DND-41 (cell line): ENCODE data around the gene SIPA1.

ENCODE experiments used
- CTCF ChIP-seq: IDR thresholded peaks from 2 replicates; pipeline ENCODE4 v1.5.1; 2012; ENCODE audit warnings: borderline replicate concordance, low read length, moderate library complexity, mild to moderate bottlenecking; ENCODE audit not compliant: poor library complexity, severe bottlenecking; ENCODE audit errors: extremely low read depth
- EZH2 ChIP-seq: IDR thresholded peaks from 3 replicates; pipeline ENCODE4 v1.6.1; 2012; ENCODE audit warnings: borderline replicate concordance, low read depth, mild to moderate bottlenecking, moderate library complexity, low read length, inconsistent platforms; ENCODE audit not compliant: severe bottlenecking

- TF ChIP-seq CTCF (no peak), EZH2 (no peak)
Measured at GRCh38 chr11:65661599-65662246, 23.8 kb downstream of the SIPA1 start.
